Astrocyte of the spinal cord (primary cell): ENCODE data around the gene CYP8B1.

Experiments
- DNase-seq: peaks from one replicate; pipeline ENCODE4 v3.0.0; 2011; ENCODE audit warnings: low read depth, low spot score
- H3K4me3 ChIP-seq: 2 replicates; pipeline ENCODE4 v1.5.1; 2011; ENCODE audit warnings: low read depth, mild to moderate bottlenecking, low read length, moderate library complexity
- CTCF ChIP-seq: IDR thresholded peaks from 2 replicates; pipeline ENCODE4 v1.5.1; 2012; ENCODE audit warnings: low read depth, mild to moderate bottlenecking, low read length, inconsistent platforms
- in situ Hi-C: cut with HindIII; loops from 2 replicates; pipeline ENCODE4 v1.10.0; 2017; ENCODE audit warnings: low sequenced_read_pairs

The CYP8B1 gene

GRCh38 chr3:42839616-42840015 is 36.1 kb downstream of the CYP8B1 start:
- TF ChIP-seq CTCF: peak; percentile 77
- no peak overlapping the region for H3K4me3 ChIP-seq
- in situ Hi-C loops: no loop called here
- DNase-seq: peak; percentile 69

- no peak overlapping the region for H3K4me3 ChIP-seq
- in situ Hi-C loops: no loop called here
- no peak for DNase-seq
- no peak for TF ChIP-seq CTCF
Measured at GRCh38 chr3:42838571-42838970, 37.1 kb downstream of the CYP8B1 start.

GRCh38 chr3:42836150-42837123 is 39.2 kb downstream of the CYP8B1 start:
- TF ChIP-seq CTCF: no peak
- in situ Hi-C loops: no loop called here

GRCh38 chr3:42831321-42831713 is 44.4 kb downstream of the CYP8B1 start:
- peak; percentile 36 for DNase-seq
- no peak overlapping the region for H3K4me3 ChIP-seq
- in situ Hi-C loops: no loop called here
- TF ChIP-seq CTCF: peak; percentile 69

More at GRCh38 chr3:42836150-42837123, 39.2 kb downstream of the CYP8B1 start:
- DNase-seq: no peak
- H3K4me3 ChIP-seq: no peak overlapping the region

GRCh38 chr3:42830437-42831320 is 45.0 kb downstream of the CYP8B1 start:
- DNase-seq: no peak
- in situ Hi-C loops: no loop called here
- peak; percentile 32 for TF ChIP-seq CTCF
- no peak overlapping the region for H3K4me3 ChIP-seq

- TF ChIP-seq CTCF: no peak
- DNase-seq: no peak
- no peak overlapping the region for H3K4me3 ChIP-seq
- in situ Hi-C loops: no loop called here
Measured at GRCh38 chr3:42829628-42830436, 45.8 kb downstream of the CYP8B1 start.
